ENCODE measurements around the gene UGT1A10. TPM values are rescaled to one million over a fixed set of nuclear protein-coding genes. Genes with fewer than 3 reads are reported as not detected.

The UGT1A10 gene
- total RNA-seq, 2 experiments from 2014 or later, result not detected

DNA sequence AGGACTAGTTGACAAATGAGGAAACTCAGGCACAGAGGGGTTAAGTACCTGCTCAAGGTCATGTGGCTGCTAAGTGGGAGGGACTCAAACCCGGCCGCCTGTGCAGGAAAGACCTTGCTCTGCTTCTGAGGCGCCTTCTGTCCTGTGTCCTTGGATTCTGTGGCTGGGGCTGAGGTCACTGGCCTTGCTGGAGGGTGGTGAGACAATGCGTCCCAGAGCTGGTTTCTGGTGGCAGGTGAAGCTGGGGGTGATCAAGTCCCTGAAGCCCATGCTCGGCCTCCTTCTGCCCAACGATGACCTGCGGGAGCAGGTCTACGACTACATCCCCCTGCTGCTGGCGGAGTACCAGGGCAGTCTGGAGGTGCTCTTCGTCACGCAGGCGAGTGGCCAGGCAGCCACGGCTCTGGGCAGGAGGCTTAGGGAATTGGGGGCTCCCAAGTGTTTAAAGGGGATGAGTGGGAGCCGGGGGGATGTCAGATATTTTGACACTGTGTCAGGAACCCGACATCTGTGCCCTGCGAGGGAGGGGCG, 157.9 kb downstream of the UGT1A10 start:
- ATAC-seq (no peak), DNase-seq (peak; percentile 29)
- H3K4me3 Mint-ChIP-seq, result no peak overlapping the region
- no peaks in the 10 kb centered on the region for H3K4me1 Mint-ChIP-seq
- no peak overlapping the region for H3K27ac Mint-ChIP-seq
- CTCF ChIA-PET, result no interaction called here
- H3K36me3 Mint-ChIP-seq, result no peaks in the 10 kb centered on the region
- H3K9me3 Mint-ChIP-seq (ENCODE audit: low read depth), result no peaks in the 10 kb centered on the region
- no peaks in the 10 kb centered on the region for H3K27me3 Mint-ChIP-seq

DNA sequence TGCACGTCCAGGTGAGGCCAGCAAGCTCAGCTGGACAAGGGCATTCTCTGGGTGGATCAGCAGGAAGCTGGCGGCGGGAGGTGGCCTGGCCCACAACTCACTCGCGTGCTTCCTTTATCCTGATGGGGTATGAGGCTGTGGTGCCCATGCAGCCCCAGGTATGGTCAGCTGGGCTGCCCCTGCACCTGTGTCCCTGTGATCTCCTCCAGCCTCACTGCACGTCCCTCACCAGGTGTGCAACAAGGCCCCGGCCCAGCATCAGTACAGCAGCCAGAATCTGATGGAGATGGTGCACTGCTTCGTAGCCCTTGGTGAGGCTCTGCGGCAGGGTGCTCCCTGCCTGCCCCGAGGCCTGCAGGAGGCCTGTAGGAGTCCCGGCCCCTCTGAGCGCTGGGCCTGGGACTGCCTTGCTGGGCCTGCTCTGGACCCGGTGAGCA, 159.5 kb downstream of the UGT1A10 start:
- Mint-ChIP-seq H3K4me1 (peaks cover 2% of the 10 kb centered on the region), H3K36me3 (no peaks in the 10 kb centered on the region), H3K4me3 (no peak overlapping the region), H3K27ac (no peak overlapping the region), H3K27me3 (no peaks in the 10 kb centered on the region), H3K9me3 (ENCODE audit: low read depth) (no peaks in the 10 kb centered on the region)
- ATAC-seq, result no peak
- CTCF ChIA-PET, result no interaction called here
- peak; percentile 31 for DNase-seq

DNA sequence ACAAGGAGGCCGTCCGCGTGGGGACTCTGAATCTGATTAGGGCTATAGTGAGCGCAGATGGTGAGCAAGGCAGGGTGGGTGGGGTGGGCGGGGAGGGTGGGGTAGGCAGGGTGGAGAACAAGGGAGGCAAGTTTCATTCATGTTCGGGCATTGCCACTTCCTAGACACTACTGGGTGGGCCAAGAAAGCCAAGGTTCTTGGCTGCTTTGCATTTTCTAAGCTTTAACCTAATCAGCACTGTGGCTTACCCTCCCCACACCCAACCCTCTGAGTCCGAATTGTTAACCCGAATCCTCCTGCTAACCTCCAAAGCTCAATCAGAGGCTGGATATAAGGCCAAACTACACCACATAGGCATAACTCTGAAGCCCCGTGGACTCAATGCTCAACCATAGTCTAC, 160.0 kb downstream of the UGT1A10 start:
- H3K4me3 Mint-ChIP-seq, result no peak overlapping the region
- H3K27me3 Mint-ChIP-seq, result no peaks in the 10 kb centered on the region
- no peaks in the 10 kb centered on the region for H3K36me3 Mint-ChIP-seq
- peaks cover 6% of the 10 kb centered on the region for H3K4me1 Mint-ChIP-seq
- H3K9me3 Mint-ChIP-seq (ENCODE audit: low read depth), result no peaks in the 10 kb centered on the region
- no peak for DNase-seq
- no peak for ATAC-seq
- CTCF ChIA-PET, result no interaction called here
- H3K27ac Mint-ChIP-seq, result no peak overlapping the region

DNA sequence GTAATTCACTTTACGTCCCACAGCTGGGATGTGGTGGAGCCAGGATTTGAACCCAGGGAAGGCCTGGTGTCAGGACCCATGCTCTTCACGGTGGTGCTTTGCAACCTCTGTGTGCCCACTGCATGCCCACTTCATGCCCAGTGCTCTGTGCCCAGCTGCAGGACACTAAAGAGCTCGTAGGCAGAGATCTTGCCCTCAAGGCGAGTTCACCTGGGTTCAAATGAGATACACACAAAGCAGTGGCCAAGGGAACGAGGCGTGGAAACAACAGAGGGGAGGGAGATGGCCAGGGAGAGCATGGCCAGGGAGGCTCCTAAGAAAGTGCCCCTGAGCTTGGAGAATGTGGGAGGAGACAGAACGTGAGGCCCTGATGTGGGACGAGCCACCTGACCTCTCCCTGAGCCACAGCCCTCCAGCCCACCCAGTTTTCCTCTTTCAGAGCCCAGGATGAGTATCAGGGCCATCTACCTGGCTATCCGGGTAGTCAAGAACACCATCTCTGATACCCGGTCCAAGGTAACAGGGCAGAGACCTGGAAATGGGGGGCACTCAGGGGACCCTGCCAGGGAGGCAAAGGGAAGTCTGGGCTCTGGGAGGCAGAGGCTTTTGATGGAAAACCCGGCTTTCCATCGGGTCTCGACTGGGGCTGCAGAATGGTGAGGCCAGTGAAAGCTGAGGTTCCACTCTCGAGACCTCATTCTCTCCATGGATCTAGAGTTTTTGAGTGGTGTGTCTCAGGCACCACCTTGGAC, 162.3 kb downstream of the UGT1A10 start:
- Mint-ChIP-seq H3K27me3 (no peaks in the 10 kb centered on the region), H3K9me3 (ENCODE audit: low read depth) (no peaks in the 10 kb centered on the region), H3K36me3 (no peaks in the 10 kb centered on the region), H3K4me1 (peaks cover 12% of the 10 kb centered on the region), H3K27ac (no peak overlapping the region), H3K4me3 (no peak overlapping the region)
- no peak for ATAC-seq
- peak; percentile 27 for DNase-seq
- CTCF ChIA-PET, result no interaction called here

DNA sequence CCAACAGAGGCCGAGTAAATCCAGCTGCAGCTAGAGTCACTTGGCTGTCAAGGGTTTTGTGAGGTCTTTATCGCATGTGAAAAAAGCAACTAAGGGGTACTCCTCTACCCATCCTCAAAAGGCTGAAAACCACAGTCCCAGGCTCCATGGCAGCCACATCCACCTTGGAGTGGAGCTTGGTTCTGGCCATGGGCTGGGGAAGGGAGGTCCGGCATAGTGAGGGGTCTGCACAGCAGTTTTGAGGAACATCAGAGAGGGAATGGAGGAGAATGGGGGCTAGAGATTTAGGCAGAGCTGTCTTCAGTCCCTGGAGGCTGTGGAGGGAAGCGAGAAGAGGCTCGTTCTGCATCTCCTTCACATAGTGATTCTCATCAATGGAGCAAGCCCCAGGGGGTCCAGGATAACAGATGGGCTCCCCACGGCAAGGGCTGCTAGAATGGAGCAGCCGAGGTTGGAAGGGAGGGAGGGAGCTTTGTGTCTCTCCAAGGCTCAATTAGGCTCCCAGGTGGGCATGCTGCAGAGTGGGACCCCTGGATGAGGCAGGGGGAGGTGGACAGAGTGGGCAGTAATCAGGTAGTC, 162.9 kb downstream of the UGT1A10 start:
- Mint-ChIP-seq H3K27ac (no peak overlapping the region), H3K4me1 (peaks cover 12% of the 10 kb centered on the region), H3K36me3 (no peaks in the 10 kb centered on the region), H3K4me3 (no peak overlapping the region), H3K9me3 (ENCODE audit: low read depth) (no peaks in the 10 kb centered on the region), H3K27me3 (no peaks in the 10 kb centered on the region)
- ATAC-seq (no peak), DNase-seq (no peak)
- CTCF ChIA-PET, result no interaction called here

DNA sequence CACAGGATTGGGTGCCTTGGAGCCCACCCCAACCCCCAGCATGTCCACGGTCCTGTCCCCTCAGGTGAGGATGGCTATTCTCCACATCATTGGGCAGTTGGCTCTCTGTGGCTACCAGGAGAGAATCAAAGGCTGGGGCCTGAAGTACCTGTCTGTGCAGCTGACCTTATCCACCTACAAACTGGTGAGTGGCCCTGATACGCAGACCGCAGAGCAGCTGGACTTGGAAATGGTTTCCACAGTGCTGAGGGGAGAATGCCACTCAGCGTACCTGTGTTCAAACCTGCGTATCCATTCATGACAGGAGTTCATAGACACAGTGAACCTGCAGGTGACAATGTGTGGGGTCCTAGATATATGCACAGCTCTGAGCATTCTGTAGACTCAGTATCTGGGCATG, 163.5 kb downstream of the UGT1A10 start:
- DNase-seq (no peak), ATAC-seq (no peak)
- Mint-ChIP-seq H3K4me3 (no peak overlapping the region), H3K36me3 (no peaks in the 10 kb centered on the region), H3K9me3 (ENCODE audit: low read depth) (no peaks in the 10 kb centered on the region), H3K27ac (no peak overlapping the region), H3K4me1 (peaks cover 12% of the 10 kb centered on the region), H3K27me3 (peaks cover 2% of the 10 kb centered on the region)
- CTCF ChIA-PET, result no interaction called here

DNA sequence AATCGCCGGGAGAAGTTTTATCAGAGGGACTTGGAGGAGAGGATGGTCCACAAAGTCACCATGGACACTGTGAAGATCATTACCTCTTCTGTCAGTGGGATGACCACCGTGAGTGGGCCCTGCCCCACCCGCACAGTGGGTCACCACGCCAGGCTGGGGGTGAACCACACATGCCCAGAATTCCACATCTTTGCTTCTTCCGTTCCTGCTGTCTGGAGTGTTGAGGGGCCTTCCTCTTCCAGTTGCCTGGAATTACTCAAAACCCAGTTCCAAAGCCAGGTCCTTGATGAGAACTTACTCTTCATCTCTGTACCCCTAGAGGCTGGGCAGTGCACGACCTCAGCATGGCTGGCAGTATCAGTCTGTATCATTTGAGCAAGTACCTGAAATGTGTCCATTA, 164.0 kb downstream of the UGT1A10 start:
- no peaks in the 10 kb centered on the region for H3K9me3 Mint-ChIP-seq (ENCODE audit: low read depth)
- CTCF ChIA-PET, result no interaction called here
- ATAC-seq (no peak), DNase-seq (peak; percentile 31)
- peaks cover 12% of the 10 kb centered on the region for H3K4me1 Mint-ChIP-seq
- H3K4me3 Mint-ChIP-seq, result no peak overlapping the region
- no peaks in the 10 kb centered on the region for H3K36me3 Mint-ChIP-seq
- H3K27ac Mint-ChIP-seq, result no peak overlapping the region
- H3K27me3 Mint-ChIP-seq, result peaks cover 7% of the 10 kb centered on the region

DNA sequence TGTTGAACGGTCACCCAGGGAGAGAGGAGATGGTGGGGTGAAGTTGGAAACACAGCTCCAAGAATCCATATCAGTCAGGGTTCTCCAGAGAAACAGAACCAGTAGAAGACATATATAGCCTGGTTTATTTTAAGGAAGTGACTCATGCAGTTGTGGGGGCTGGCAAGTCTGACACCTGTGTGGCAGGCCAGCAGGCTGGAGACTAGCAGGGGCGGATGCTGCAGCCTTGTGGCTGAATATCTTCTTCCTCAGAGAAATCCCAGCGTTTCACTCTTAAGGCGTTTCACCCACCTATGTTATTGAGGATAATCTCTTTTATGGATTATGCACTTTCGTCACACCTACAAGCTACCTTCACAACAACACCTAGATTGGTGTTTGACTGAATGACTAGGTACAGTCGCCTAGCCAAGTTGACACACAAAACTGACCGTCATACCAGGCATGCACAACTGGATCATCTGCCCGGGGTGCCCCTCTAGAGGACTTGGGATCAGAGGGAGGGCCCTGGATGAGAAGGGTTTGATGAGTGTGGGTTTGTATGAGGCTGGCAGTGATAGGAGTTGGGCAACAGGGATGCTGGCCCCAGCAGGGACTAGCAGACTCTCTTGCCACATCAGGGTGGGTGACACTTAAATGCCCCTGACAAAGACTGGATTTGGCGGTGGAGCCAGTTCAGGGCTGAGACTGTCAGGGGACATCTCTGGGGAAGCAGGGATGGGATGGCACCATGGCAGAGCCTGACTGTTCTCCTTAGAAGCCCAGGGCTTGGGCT, 165.3 kb downstream of the UGT1A10 start:
- CTCF ChIA-PET, result no interaction called here
- H3K4me3 Mint-ChIP-seq, result no peak overlapping the region
- H3K36me3 Mint-ChIP-seq, result no peaks in the 10 kb centered on the region
- H3K4me1 Mint-ChIP-seq, result peaks cover 12% of the 10 kb centered on the region
- no peaks in the 10 kb centered on the region for H3K9me3 Mint-ChIP-seq (ENCODE audit: low read depth)
- H3K27ac Mint-ChIP-seq, result no peak overlapping the region
- ATAC-seq (peak; percentile 76), DNase-seq (peak; percentile 59)
- H3K27me3 Mint-ChIP-seq, result peaks cover 17% of the 10 kb centered on the region

DNA sequence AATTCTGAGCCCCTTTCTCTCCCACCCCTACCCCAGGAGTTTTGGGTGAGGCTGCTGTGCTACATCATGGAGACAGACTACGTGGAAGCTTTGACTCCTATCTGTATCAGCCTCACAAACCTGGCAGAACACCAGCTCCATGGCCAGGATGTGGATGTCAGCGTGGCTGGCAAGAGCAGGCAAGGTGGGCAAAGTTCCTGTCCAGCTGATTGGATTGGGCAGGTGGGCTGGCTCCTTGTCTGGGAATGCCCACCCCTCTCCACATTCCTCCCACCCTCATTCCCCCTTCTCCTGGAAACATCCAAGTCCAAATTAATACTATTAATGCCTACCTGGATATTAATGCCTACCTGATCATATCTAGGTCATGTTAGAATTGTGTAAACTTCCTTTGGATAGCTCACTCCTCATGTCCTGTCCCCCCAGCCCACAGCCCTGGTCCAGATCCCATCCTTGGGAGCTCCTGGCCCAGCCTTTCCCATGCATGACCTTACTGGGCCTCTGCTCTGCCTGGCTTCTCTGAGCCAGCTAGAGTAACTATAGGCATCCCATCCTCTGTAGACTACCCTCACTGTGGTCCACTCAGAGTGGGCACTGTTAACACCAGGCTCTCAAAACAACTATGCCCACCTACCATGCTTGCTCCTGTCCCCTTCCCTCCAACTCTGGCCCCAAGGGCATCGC, 166.0 kb downstream of the UGT1A10 start:
- CTCF ChIA-PET, result no interaction called here
- ATAC-seq (no peak), DNase-seq (no peak)
- H3K9me3 Mint-ChIP-seq (ENCODE audit: low read depth), result no peaks in the 10 kb centered on the region
- no peak overlapping the region for H3K4me3 Mint-ChIP-seq
- H3K36me3 Mint-ChIP-seq, result no peaks in the 10 kb centered on the region
- H3K27ac Mint-ChIP-seq, result no peak overlapping the region
- H3K27me3 Mint-ChIP-seq, result peaks cover 17% of the 10 kb centered on the region
- peaks cover 12% of the 10 kb centered on the region for H3K4me1 Mint-ChIP-seq

DNA sequence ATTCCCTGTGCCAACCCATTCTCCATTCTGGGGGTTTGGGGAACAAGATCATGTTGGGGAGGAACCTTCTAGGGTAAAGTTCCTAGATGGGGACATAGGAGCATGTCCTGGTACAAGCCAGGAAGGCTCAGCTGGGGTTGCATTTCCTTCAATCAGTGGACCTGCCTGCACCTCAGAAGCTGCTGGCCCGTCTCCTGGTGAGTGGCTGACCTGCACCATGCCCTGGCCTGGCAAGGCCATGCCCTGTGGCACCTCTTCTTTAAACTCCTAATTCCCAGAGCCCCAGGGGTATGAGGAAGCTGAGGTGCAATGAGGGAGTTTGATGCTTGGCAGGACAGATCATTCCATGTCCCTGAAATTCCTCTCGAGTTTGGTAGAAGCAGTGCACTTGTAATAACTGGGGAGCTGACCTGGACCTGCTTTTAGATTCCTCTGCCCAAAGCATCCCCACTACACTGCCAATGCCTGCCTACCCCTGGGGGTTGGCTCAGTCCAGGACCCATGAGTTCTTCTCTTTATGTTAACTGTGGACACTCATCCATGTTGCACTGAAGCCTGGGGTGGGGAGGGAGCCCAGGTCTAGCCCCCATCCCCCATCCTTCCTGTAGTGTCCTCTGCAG, 167.2 kb downstream of the UGT1A10 start:
- no peak overlapping the region for H3K27ac Mint-ChIP-seq
- no peak overlapping the region for H3K4me3 Mint-ChIP-seq
- ATAC-seq (no peak), DNase-seq (peak; percentile 22)
- H3K36me3 Mint-ChIP-seq, result no peaks in the 10 kb centered on the region
- peaks cover 12% of the 10 kb centered on the region for H3K4me1 Mint-ChIP-seq
- H3K27me3 Mint-ChIP-seq, result peaks cover 21% of the 10 kb centered on the region
- CTCF ChIA-PET, result no interaction called here
- H3K9me3 Mint-ChIP-seq (ENCODE audit: low read depth), result no peaks in the 10 kb centered on the region

DNA sequence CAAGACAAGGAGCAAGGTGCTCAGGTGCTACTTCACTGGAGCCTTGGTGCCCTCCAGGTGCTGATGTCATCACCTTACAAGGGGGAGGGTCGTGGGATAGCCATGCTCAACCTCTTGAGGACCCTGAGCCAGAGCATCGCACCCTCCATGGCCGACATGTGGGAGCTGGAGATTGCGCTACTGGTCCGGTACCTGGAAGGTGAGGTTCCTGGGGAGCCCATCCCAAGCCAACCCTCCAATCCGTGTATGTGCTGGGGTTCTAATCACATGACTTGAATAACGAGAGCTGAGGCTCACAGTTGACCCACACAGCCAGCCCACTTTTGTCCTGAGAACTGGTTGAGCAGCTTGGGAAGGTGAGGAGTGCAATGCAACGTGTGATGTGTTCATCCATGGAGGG, 167.7 kb downstream of the UGT1A10 start:
- CTCF ChIA-PET, result no interaction called here
- Mint-ChIP-seq H3K4me1 (peaks cover 12% of the 10 kb centered on the region), H3K36me3 (no peaks in the 10 kb centered on the region), H3K4me3 (no peak overlapping the region), H3K27ac (no peak overlapping the region), H3K27me3 (peaks cover 23% of the 10 kb centered on the region), H3K9me3 (ENCODE audit: low read depth) (no peaks in the 10 kb centered on the region)
- ATAC-seq, result no peak
- DNase-seq, result peak; percentile 25

DNA sequence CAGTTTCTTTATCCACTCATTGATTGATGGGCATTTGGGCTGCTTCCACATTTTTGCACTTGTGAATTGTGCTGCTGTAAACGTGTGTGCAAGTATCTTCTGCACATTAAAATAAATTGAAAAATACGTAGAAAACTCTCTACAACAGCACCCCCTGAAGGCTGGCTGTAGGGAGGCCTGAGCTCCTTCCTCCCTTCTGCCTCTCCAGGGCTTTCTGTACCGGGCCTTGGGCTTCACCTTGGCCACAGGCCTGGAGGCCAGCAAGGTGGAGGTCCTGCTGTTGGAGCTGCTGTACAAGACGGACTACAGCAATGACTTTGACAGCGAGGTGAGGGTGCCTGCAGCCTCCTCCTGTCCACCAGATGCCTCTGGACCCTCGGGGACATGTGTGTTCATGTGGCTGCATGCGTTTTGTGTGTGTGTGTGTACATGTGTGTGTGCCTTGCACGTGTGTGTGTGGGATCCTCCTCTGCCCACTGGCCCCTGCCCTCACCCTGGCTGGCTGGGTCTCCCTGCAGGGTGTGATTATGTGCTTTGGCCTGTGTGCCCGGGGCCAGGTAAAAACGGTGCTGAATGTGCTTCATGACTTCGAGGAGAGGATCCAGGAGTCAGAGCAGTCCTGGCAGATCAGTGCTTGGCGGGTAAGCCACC, 171.1 kb downstream of the UGT1A10 start:
- ATAC-seq, result no peak
- no peak overlapping the region for H3K4me3 Mint-ChIP-seq
- H3K4me1 Mint-ChIP-seq, result no peaks in the 10 kb centered on the region
- no peaks in the 10 kb centered on the region for H3K9me3 Mint-ChIP-seq (ENCODE audit: low read depth)
- peak; percentile 31 for DNase-seq
- CTCF ChIA-PET, result no interaction called here
- H3K27me3 Mint-ChIP-seq, result peaks cover 32% of the 10 kb centered on the region
- H3K27ac Mint-ChIP-seq, result no peak overlapping the region
- no peaks in the 10 kb centered on the region for H3K36me3 Mint-ChIP-seq

Measured in activated CD8-positive, alpha-beta memory T cell treated with anti-CD3 and anti-CD28 coated beads, Interleukin-2, amount 10 ng/mL, durations not matched to agents 7 days and 5 days (primary cell).